ENCODE data around the gene UBQLN4.

GRCh38 chr1:156083800-156084790 is 30.5 kb upstream of the UBQLN4 start:
- TF ChIP-seq EZH2phosphoT487 (IDR thresholded peaks at IDR 0.05): no peak
- no peak for TF ChIP-seq EZH2 (IDR thresholded peaks at IDR 0.05)
- no peak for TF ChIP-seq CTCF (IDR thresholded peaks at IDR 0.05)
